Fibroblast of the aortic adventitia (primary cell): ENCODE measurements around the gene ACADVL. TPM values are rescaled to one million over a fixed set of nuclear protein-coding genes. Genes with fewer than 3 reads are reported as not detected.

ENCODE experiments used
- DNase-seq: peaks from one replicate; pipeline ENCODE4 v3.0.0-alpha.2; 2010; ENCODE audit warnings: low read depth
- H3K4me3 ChIP-seq: 2 replicates; pipeline ENCODE4 v1.5.1; 2011; ENCODE audit warnings: low read depth, mild to moderate bottlenecking, control low read depth, low read length, moderate library complexity
- total RNA-seq: library from RNA; depleted of rRNA; stranded (reverse); fragments of >200 nt; gene quantifications from 2 replicates; pipeline ENCODE4 v1.2.3, GENCODE V29; 2012; ENCODE audit warnings: low replicate concordance
- TF ChIP-seq, protein P1 (sequence below): IDR thresholded peaks from 2 replicates; pipeline ENCODE4 v1.5.1; 2011; ENCODE audit warnings: mild to moderate bottlenecking, low read length, control low read depth, inconsistent platforms; ENCODE audit not compliant: insufficient read depth

Gene ACADVL
- total RNA-seq, 1 donor: 210 TPM

DNA sequence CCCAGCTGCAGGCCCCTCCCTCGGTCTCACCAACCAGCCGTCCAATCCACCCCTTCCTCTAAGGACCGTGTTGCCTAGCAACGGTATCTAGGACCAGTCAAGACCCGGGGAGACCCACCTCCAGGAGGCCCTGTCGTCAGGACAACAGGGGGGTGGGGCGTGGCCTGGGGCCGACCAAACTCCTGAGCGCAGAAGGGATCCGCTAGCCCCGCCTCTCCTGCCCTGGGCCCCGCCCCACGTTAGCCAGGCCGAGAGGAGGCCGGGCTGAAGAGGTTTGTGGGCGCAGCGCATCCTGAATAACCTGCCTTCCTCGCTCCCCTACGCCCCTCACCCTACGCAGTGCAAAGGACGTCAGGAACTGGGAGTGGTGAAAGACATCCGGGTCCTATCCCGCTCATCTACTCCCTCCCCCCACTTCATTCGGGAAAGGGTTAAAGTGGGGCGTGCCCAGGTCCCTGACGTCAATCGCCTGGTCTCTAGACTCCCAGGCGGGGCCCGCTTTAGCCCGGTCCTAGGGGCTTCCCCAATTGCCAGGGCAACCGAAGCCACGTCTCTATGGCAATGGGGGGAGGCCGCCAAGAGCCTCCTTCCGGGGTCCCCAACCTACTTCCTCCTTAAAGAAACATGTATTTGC, 14.8 kb upstream of the ACADVL start:
- DNase-seq: peak; percentile 75
- TF ChIP-seq, protein P1, sequence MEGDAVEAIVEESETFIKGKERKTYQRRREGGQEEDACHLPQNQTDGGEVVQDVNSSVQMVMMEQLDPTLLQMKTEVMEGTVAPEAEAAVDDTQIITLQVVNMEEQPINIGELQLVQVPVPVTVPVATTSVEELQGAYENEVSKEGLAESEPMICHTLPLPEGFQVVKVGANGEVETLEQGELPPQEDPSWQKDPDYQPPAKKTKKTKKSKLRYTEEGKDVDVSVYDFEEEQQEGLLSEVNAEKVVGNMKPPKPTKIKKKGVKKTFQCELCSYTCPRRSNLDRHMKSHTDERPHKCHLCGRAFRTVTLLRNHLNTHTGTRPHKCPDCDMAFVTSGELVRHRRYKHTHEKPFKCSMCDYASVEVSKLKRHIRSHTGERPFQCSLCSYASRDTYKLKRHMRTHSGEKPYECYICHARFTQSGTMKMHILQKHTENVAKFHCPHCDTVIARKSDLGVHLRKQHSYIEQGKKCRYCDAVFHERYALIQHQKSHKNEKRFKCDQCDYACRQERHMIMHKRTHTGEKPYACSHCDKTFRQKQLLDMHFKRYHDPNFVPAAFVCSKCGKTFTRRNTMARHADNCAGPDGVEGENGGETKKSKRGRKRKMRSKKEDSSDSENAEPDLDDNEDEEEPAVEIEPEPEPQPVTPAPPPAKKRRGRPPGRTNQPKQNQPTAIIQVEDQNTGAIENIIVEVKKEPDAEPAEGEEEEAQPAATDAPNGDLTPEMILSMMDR: no peak

DNA sequence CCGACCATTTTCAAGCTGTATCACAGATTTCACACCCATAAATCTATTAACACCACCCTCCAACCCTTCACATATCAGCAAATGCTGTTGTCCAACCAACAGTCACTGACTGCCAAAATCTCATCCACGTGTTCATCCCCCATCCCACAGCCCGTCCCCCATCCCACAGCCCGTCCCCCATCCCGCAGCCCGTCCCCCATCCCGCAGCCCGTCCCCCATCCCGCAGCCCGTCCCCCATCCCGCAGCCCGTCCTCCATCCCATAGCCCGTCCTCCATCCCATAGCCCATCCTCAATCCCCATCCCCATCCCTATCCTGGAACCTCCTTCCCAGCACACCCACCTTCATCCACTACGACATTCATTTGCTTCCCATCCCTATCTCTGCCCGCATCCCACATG, 14.2 kb upstream of the ACADVL start:
- no peak for DNase-seq
- peak overlapping the region; percentile 69 for H3K4me3 ChIP-seq
- TF ChIP-seq, protein P1: no peak

More for the DNA sequence above, 14.8 kb upstream of the ACADVL start:
- peak overlapping the region; percentile 69 for H3K4me3 ChIP-seq

DNA sequence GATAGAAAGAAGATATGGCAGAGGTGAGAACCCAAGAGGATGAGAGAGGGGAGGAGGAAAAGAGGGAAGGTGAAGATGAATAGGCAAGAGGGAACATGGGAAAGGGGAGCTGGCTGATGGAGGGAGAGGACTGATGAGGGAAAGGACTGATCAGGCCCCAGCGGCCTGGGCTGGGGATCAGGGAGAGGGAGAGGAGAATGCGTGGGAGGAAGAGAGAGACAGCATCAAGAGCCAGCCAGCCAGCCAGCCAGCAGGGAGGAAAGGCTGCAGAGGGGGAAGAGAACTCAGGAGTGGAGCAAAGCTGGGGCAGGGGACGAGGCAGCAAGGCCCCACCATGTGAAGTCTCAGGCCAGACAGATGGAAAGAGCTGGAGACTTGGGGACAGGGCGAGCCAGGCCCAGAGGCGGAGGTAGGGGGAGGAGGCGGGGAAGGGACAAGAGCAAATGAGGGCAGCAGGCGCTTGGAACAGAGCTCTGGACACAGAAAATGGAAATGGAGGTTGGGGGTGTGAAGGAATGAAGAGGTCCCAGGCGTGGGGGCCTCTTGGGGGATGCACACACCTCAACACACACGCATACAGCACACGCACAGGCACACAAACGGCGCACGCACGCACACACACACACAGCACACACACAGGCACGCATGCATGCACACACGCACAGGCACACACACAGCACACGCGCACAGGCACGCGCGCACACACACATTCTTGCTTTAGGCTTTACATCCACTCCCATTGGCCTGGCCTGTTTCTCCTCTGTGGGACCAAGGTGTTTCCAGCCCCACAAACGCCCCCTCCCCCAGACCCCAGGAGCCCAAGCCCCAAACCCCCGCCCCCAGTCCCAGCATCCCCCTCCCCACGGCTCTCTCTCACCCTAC, 12.4 kb upstream of the ACADVL start:
- H3K4me3 ChIP-seq: no peak overlapping the region
- TF ChIP-seq, protein P1: no peak
- peak; percentile 40 for DNase-seq

DNA sequence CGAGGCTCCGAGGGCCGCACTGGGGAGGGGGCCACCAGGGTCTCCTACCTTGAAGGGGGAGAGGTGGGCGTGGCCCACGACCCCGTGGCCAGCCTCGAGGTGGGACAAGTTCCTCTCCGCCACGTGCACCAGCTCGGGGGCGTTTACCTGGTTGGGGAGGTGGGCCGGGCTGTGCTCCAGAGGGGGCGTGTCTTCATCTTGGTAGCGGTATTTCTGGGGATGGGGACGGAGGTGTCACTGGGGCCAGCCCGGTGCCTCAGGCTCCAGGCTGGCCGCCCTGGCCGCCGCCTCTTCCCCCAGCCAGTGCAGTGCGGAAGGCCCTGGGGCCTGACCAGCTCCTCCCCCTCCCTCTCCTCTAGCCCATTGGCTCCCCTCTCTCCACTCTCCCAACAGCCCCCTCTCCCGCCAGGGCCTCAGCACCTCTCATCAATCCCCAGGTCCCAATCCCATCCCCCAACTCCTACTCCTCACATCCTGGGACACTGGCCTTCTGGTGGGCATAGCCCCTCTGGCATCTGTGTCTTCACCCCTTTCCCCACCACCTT, 11.6 kb upstream of the ACADVL start:
- DNase-seq: no peak
- no peak overlapping the region for H3K4me3 ChIP-seq
- TF ChIP-seq, protein P1: no peak

DNA sequence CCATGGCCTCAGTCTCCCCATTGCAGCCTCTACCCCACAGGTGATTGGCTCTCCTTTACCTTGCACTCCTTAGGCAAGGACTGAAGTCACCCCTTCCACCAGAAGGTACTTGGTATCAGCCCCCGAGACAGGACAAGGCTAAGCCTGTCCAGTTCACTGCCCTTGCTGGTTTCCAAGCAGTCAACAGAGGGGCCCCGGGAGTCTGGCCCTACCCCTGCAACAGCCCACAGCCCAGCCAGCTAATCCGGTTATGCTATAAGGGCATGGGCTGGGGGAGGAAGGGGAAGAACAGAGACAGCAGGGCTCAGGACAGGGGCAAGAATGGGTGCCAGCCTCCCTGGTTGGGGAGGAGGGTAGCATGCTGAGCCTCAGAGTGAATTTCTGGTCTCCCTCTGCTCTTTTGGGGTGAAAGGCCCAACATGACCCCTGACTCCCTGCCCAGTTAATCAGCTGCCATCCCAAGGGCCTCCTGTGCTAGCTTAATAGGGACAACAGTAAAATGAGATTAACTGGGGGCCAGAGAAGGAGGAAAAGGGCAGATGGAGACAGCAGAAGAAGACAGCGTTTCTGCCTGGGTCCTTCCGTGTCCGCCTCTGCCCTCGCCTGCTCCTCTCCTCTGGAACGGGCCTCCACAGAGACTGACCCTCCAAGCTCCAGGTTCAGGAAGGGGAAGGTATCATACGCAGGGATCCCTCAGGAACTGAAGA, 10.8 kb upstream of the ACADVL start:
- TF ChIP-seq, protein P1: no peak
- DNase-seq: no peak
- H3K4me3 ChIP-seq: no peak overlapping the region

DNA sequence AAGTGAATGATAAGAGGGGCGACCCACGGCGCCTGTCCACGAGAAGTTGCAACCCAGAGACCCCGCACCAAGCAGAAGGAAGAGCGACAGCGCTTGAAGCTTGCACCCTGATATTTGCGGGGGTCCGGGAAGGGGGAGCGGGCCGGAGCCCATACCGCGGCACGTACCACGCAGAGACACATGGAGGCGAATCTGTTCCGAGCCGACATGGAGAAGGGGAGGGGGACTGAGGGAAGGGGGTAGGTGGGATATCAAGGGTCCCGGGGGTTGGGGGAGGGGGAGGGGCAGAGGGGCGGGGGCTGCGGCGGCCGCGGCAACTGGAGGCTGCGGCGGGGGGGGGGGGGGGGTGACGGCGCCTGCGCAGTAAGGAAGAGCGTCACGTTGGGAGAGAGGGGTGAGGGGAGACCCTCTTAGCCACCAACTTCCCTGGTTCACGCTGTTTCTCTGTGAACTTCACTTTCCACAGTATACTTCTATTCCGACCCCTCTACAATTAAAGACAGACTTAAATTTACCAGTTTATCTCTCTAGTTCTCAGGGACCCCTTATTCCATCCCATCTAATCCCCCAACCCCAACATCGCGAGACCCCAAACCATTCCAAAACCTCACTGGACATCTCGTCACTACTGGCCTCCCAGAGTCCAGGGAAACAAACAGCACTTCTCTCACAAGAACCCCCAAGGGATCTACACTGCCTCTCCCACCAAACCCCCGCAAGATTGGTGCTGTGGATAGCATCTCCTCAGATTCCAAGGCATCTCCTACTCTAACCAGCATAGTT, 8.1 kb upstream of the ACADVL start:
- TF ChIP-seq, protein P1: no peak
- no peak for DNase-seq
- H3K4me3 ChIP-seq: peak overlapping the region; percentile 37
